Motor neuron (in vitro differentiated cells): Measurements from ENCODE around the gene CAMK1G. TPM values are rescaled to one million over a fixed set of nuclear protein-coding genes. Genes with fewer than 3 reads are reported as not detected.

Experiments
- ATAC-seq, 8 experiments: fragments of 200-7000 bp; cut with Tn5 transposase; replicated peaks in 6 of 8; 2 replicates each; pipeline ENCODE4 v1.8.0; 2021; ENCODE audit warnings: mild to moderate bottlenecking in 8 of 8, moderate library complexity in 8 of 8
- H3K27ac ChIP-seq, 2 donors: fragments of 250-450 bp; sonication (Bioruptor Pico); 2 replicates each; pipeline ENCODE4 v1.9.0; 2021; ENCODE audit warnings: antibody characterized with exemption in 2 of 2, mild to moderate bottlenecking in 2 of 2, moderate library complexity in 1 of 2
- H3K4me1 ChIP-seq, 2 donors: fragments of 250-450 bp; sonication (Bioruptor Pico); replicated peaks in 1 of 2; 2 replicates each; pipeline ENCODE4 v1.6.1; 2021; ENCODE audit warnings: antibody characterized with exemption in 2 of 2, mild to moderate bottlenecking in 2 of 2, moderate library complexity in 1 of 2
- H3K4me3 ChIP-seq, 5 donors: fragments of 250-450 bp; sonication (Bioruptor Pico); 2 replicates each; pipeline ENCODE4 v1.9.0; 2021; ENCODE audit warnings: antibody characterized with exemption in 5 of 5, mild to moderate bottlenecking in 5 of 5, moderate library complexity in 4 of 5
- WGBS, 10 experiments: fragments of 450-650 bp; shearing (Covaris generic); methylation state at CpG; one replicate each; pipeline ENCODE4 v1.0.0; 2022; 5-methylcytosine and 5-hydroxymethylcytosine counted together
- in situ Hi-C, 9 experiments: fragments of 400-800 bp; cut with MboI; loops; one replicate each; pipeline ENCODE4 v1.15.0; 2021; ENCODE audit warnings: low sequenced_read_pairs in 9 of 9, low pct_unique_long_range_greater_than_20kb in 2 of 9; ENCODE audit not compliant: unreplicated experiment in 9 of 9
- total RNA-seq, 8 experiments: library from RNA; unstranded; fragments of 300-600 nt; gene quantifications; 2 replicates each; pipeline versions ENCODE4 v1.2.3 to v1.2.4, GENCODE V29; 2022

CAMK1G gene
- 1 to 10 TPM in 5 of 8 experiments, under 1 TPM in 1, not detected in 2; 0.21 to 7.0 (median 4.3) TPM for total RNA-seq

DNA sequence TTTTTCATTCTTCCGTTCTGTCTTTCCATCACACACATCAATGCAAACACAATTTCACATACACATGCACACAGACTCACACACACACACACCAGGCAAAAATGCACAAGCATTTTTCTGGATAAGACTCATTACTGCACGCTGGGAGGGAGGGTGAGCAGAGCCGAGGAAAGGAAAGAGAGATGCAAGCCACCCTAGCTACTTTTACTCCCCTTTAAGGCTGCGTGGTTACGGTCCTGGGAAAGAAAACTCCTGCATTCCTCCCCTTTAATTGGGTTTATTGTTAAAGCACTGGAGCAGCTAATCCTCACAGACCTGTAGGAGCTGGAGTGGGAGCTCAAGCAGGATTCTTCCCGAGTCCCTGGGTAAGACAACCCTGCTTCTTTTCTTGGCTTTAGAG lies at the start of gene CAMK1G:
CAMK1G (plus strand) TSS at position 307 of the 400 bp plus-strand sequence. CDS start 11,270 bp downstream, outside the sequence.
- in situ Hi-C loops, result loop anchor here in 5 of 9 experiments (10.0 to 25.0 kb wide), 2 partner anchors 104 to 111 kb away; partner anchors contain the start of gene G0S2 (in 3 of the 5)
- 3 to 75% (median 33%) methylated on average over 1 to 6 of the region's 6 CpGs; no CpG with 5 or more reads in 1 of the 10 experiments for WGBS, 10 experiments
- Histone ChIP-seq H3K4me3 (peak within 1 kb of the TSS; percentile 30 to 39 (median 38)), H3K4me1 (peaks cover 25 to 30% of the 10 kb centered on the region in 2 donors), H3K27ac (peak within 1 kb of the TSS in 1 of 2 donors; percentile 2)
- peak; percentile 21 to 89 (median 86) for ATAC-seq

DNA sequence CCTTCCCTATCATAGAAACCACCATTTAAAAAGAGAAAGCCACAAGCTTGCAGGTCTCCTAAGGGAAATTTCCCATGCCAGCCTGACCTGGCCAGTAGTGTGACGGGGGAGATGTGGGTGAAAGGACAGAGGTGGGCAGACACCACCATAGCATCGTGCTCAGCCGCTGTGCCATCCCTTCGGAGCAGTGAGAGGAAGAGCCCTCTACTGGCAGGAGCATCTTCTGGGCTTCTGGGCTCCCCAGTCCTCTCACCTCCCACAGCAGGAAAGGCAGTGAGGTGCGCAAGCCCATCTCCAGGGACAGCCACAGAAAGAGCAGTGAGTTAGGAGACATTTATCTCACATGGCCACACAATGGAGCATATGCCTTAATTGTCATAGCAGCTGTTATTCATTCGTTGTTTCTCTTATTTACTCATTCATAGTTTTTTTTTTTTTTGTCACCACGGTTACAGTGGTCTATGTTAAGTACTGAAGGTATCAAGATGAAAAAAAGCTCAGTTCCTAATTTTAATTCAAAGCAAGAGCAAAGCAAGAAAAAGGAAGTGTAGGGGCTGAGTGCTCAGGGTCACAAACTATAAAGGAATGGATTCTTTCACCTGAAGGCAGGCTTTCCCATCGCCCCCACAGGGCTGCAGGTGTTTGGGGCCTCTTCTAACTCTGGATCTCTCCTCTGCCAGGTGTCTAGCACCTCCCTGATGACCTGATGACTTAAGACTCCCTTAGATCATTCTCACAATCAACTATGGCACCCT lies 48.8 kb upstream of the CAMK1G start:
- 0 to 83% (median 55%) methylated on average over 1 to 7 of the region's 8 CpGs; no CpG with 5 or more reads in 1 of the 10 experiments for WGBS, 10 experiments
- ATAC-seq, result peak in 2 of 8 experiments; percentile 28 to 38
- in situ Hi-C loops, result no loop called here

DNA sequence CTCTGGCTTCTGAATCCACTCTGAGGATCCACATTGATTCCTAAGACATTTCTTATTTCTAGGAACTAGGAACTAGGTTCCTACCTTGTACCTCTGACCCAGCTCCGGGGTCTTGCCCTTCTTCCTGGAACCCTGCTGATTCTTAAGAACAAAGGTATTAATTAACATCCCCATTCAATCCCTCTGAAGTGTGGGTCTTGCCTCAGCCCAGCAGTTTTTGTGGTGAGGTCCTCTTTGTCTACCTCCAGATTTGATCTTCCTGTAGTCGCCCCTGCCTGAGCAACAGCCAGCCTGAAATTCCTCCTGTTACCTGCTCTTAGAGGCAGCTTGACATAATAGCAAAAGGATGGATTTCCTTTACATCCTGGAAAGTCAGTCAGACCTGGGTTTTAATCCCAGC lies 46.7 kb upstream of the CAMK1G start:
- ATAC-seq, result no peak
- Histone ChIP-seq H3K4me3 (no peak overlapping the region), H3K4me1 (peaks cover 6 to 20% of the 10 kb centered on the region in 2 donors), H3K27ac (no peak overlapping the region)
- in situ Hi-C loops, result no loop called here
- WGBS, 10 experiments, result 0 to 40% (median 7%) methylated on average over 1 to 2 of the region's 2 CpGs; no CpG with 5 or more reads in 5 of the 10 experiments

More for the DNA sequence above, 48.8 kb upstream of the CAMK1G start:
- H3K4me1 ChIP-seq, result peaks cover 17 to 24% of the 10 kb centered on the region in 2 donors
- no peak overlapping the region for H3K27ac ChIP-seq
- no peak overlapping the region for H3K4me3 ChIP-seq

GRCh38 chr1:209537336-209538114 lies 46.0 kb upstream of the CAMK1G start:
- WGBS, 10 experiments, result 13 to 100% (median 93%) methylated on average over 1 of the region's 1 CpG; no CpG with 5 or more reads in 6 of the 10 experiments
- Histone ChIP-seq H3K27ac (no peak overlapping the region), H3K4me1 (peaks cover 6 to 13% of the 10 kb centered on the region in 2 donors), H3K4me3 (no peak overlapping the region)
- in situ Hi-C loops, result no loop called here
- ATAC-seq, result no peak

GRCh38 chr1:209539576-209539975 lies 43.9 kb upstream of the CAMK1G start:
- peaks cover 6 to 26% of the 10 kb centered on the region in 2 donors for H3K4me1 ChIP-seq
- in situ Hi-C loops, result no loop called here
- no peak overlapping the region for H3K4me3 ChIP-seq
- ATAC-seq, result peak in 5 of 8 experiments; percentile 14 to 74 (median 68)
- H3K27ac ChIP-seq, result no peak overlapping the region

- in situ Hi-C loops, result no loop called here
- ATAC-seq, result no peak
- Histone ChIP-seq H3K27ac (no peak overlapping the region), H3K4me1 (peaks cover 8 to 29% of the 10 kb centered on the region in 2 donors), H3K4me3 (no peak overlapping the region)
Observed at GRCh38 chr1:209542585-209542984, 40.9 kb upstream of the CAMK1G start.

- peak in 3 of 8 experiments; percentile 27 to 36 (median 28) for ATAC-seq
- peaks cover 9 to 32% of the 10 kb centered on the region in 2 donors for H3K4me1 ChIP-seq
- WGBS, 10 experiments, result 0 to 70% (median 39%) methylated on average over 1 to 2 of the region's 2 CpGs; no CpG with 5 or more reads in 1 of the 10 experiments
- H3K4me3 ChIP-seq, result no peak overlapping the region
- in situ Hi-C loops, result no loop called here
- H3K27ac ChIP-seq, result no peak overlapping the region
Observed at GRCh38 chr1:209544098-209544497, 39.4 kb upstream of the CAMK1G start.

DNA sequence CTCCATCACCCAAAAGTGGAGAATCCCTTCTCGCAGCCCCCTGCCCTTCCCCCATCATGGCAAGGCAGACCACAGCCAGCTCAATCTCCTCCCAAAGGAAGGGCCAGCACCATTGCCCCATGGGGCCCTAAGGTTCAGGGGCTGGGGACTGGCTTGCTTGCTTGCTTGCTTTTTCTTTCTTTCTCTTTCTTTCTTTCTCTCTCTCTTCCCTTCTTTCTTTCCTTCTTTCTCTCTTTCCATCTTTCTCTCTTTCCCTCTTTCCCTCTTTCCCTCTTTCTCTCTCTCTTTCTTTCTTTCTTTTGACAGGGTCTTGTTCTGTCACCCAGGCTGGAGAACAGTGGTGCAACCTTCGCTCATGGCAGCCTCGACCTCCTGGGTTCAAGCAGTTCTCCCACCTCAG lies 38.1 kb upstream of the CAMK1G start:
- Histone ChIP-seq H3K4me3 (no peak overlapping the region), H3K27ac (no peak overlapping the region), H3K4me1 (peaks cover 15 to 29% of the 10 kb centered on the region in 2 donors)
- in situ Hi-C loops, result no loop called here
- ATAC-seq, result no peak
- 41 to 97% (median 80%) methylated on average over 1 to 3 of the region's 3 CpGs; no CpG with 5 or more reads in 1 of the 10 experiments for WGBS, 10 experiments

DNA sequence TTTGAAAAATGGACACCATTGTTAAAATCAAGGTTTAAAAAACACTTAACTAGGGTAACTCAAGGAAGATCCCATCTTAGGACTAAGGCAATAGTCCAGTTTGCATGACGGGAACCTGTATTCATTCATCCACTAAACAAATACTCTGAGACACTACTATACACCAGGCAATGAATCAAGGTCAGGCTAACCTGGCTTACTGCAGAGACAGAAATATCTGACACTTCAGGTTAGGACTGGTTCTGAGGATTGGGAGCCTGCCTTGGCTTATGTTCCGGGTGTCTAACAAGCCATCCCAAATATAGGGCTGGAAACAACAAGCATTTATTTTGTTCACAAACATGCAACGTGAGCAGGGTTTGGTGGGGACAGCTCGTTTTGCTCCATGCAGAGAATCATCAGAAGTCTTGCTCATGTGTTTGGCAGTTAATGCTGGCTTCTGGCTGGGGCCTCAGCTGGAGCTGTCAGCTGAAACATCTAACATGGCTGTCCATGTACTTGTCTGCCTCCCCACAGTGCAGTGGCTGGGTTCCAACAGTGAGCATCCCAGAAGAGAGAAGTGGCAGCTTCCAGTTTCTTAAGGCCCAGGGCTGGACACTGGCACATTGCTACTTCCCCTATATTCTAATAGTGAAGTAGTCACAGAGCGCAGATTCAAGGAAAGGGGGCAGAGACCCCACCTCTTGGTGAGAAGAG lies 37.0 kb upstream of the CAMK1G start:
- peaks cover 15 to 27% of the 10 kb centered on the region in 2 donors for H3K4me1 ChIP-seq
- in situ Hi-C loops, result no loop called here
- peak in 1 of 8 experiments; percentile 39 for ATAC-seq
- H3K4me3 ChIP-seq, result no peak overlapping the region
- no peak overlapping the region for H3K27ac ChIP-seq
- 37 to 83% (median 74%) methylated on average over 1 to 5 of the region's 5 CpGs; no CpG with 5 or more reads in 1 of the 10 experiments for WGBS, 10 experiments

- ATAC-seq, result no peak
- Histone ChIP-seq H3K27ac (no peak overlapping the region), H3K4me1 (peaks cover 15 to 29% of the 10 kb centered on the region in 2 donors), H3K4me3 (no peak overlapping the region)
- WGBS, 10 experiments, result 60 to 100% (median 85%) methylated on average over 1 to 3 of the region's 3 CpGs; no CpG with 5 or more reads in 2 of the 10 experiments
- in situ Hi-C loops, result no loop called here
Observed at GRCh38 chr1:209547626-209548025, 35.9 kb upstream of the CAMK1G start.

- peak in 5 of 8 experiments; percentile 50 to 83 (median 61) for ATAC-seq
- H3K4me3 ChIP-seq, result no peak overlapping the region
- H3K27ac ChIP-seq, result no peak overlapping the region
- WGBS, 10 experiments, result 10 to 80% (median 33%) methylated on average over 1 to 6 of the region's 6 CpGs; no CpG with 5 or more reads in 1 of the 10 experiments
- in situ Hi-C loops, result loop anchor here in 1 of 9 experiments (25.0 kb wide), 1 partner anchor 337 kb away; no protein-coding TSS in a partner anchor
- peaks cover 9 to 17% of the 10 kb centered on the region in 2 donors for H3K4me1 ChIP-seq
Observed at GRCh38 chr1:209549443-209550205, 33.9 kb upstream of the CAMK1G start.

DNA sequence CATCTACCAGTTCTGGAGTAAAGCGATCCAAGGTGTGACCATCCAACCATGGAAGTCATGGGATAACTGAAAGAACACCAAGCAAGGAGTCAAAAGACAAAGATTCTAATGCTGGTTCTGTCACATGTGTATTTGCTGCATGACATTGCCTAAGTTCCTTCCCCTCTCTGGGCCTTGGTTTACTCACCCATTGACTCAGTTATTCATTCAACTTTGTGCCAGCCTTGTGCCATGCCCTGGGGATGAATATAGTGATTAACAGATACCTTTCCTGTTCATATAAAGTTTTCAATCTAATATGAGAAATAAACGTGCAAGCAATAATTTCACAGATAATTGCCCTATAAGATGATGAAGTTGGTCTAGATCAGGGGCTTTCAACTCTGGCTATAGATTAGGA lies 33.0 kb upstream of the CAMK1G start:
- WGBS, 10 experiments, result 22 to 100% (median 94%) methylated on average over 1 to 2 of the region's 2 CpGs; no CpG with 5 or more reads in 1 of the 10 experiments
- Histone ChIP-seq H3K27ac (no peak overlapping the region), H3K4me3 (no peak overlapping the region), H3K4me1 (peaks cover 9 to 17% of the 10 kb centered on the region in 2 donors)
- in situ Hi-C loops, result loop anchor here in 1 of 9 experiments (25.0 kb wide), 1 partner anchor 338 kb away; no protein-coding TSS in a partner anchor
- ATAC-seq, result no peak
